Measurements from ENCODE around the gene COL26A1.
"Not testable (repeated sequence)": the region's sequence is repeated elsewhere in the genome, so short reads cannot be mapped to it uniquely, and the experiment has no call there.

The COL26A1 gene

DNA sequence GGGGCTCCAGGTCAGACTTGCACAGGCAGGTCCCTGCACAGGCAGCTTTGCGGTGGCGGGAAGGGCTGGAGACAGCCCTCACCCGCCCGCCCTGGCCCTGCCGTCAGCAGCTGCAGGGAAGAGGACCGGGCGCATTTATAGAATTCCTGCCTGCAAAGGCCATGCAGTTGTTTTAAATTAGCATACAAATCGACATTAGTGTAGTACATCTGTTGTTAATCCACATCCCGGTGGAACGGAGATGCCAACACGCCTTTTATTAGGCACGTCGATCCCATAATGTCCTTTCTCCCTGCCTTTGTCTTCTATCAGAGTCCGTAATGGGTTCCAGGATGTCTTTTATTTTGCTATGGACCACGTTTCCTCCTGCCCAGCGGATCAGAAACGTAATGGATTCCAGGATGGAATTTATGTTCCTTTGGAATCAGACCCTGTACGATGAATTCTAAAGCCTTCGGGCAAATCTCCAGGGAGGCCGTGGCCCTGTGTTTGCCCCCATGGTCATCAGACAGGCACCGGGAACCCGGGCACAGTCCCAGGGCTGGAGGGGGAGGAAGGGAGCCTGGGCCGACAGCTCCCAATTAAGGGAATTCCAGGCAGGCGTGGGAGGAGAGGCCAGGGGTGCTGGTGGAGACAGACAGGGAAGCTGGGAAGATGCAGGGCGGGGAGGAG is 123.9 kb downstream of the COL26A1 start:
- H3K4me1 Mint-ChIP-seq, result no peaks in the 10 kb centered on the region
- H3K4me3 Mint-ChIP-seq, result no peak overlapping the region
- H3K27me3 Mint-ChIP-seq, result no peaks in the 10 kb centered on the region
- H3K9me3 Mint-ChIP-seq, result no peaks in the 10 kb centered on the region
- no peak overlapping the region for H3K27ac Mint-ChIP-seq
- no peaks in the 10 kb centered on the region for H3K36me3 Mint-ChIP-seq

- no peaks in the 10 kb centered on the region for H3K4me1 Mint-ChIP-seq
- no peak overlapping the region for H3K4me3 Mint-ChIP-seq
- no peak overlapping the region for H3K27ac Mint-ChIP-seq
- H3K9me3 Mint-ChIP-seq, result no peaks in the 10 kb centered on the region
- H3K27me3 Mint-ChIP-seq, result no peaks in the 10 kb centered on the region
- H3K36me3 Mint-ChIP-seq, result no peaks in the 10 kb centered on the region
Observed at GRCh38 chr7:101487105-101487458, 124.4 kb downstream of the COL26A1 start.

DNA sequence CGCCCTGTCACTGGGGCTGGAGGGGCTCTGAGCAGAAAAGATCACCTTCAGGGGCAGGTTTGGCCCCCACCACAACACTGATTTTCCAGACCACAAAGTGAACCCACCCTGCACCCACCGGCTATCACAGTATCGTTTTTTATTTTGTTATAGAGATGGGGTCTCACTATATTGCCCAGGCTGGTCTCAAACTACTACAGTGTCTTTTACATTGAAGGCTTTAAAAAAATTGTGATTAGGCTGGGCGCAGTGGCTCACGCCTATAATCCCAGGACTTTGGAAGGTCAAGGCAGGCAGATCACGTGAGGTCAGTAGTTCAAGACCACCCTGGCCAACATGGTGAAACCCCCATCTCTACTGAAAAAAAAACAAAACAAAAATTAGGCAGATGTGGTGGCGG is 125.1 kb downstream of the COL26A1 start:
- Mint-ChIP-seq H3K9me3 (no peaks in the 10 kb centered on the region), H3K4me1 (no peaks in the 10 kb centered on the region)

GRCh38 chr7:101488826-101489572 is 126.3 kb downstream of the COL26A1 start:
- Mint-ChIP-seq H3K4me1 (no peaks in the 10 kb centered on the region), H3K9me3 (no peaks in the 10 kb centered on the region), H3K27ac (no peak overlapping the region), H3K36me3 (no peaks in the 10 kb centered on the region), H3K27me3 (no peaks in the 10 kb centered on the region), H3K4me3 (no peak overlapping the region)

More for the DNA sequence above, 125.1 kb downstream of the COL26A1 start:
- Mint-ChIP-seq H3K27ac (no peak overlapping the region), H3K36me3 (no peaks in the 10 kb centered on the region), H3K4me3 (no peak overlapping the region), H3K27me3 (no peaks in the 10 kb centered on the region)

- not testable (repeated sequence) for H3K36me3 Mint-ChIP-seq, H3K4me1 Mint-ChIP-seq, H3K27ac Mint-ChIP-seq, H3K9me3 Mint-ChIP-seq, H3K4me3 Mint-ChIP-seq, H3K27me3 Mint-ChIP-seq
Observed at GRCh38 chr7:101490439-101490838, 127.8 kb downstream of the COL26A1 start.

DNA sequence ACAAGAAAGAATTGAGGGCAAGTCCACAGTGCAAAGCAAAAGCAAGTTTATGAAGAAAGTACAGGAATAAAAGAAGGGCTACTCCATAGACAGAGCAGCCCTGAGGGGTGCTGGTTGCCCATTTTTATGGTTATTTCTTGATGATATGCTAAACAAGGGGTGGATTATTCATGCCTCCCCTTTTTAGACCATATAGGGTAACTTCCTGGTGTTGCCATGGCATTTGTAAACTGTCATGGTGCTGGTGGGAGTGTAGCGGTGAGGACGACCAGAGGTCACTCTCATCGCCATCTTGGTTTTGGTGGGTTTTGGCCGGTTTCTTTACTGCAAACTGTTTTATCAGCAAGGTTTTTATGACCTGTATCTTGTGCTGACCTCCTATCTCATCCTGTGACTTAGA is 128.8 kb downstream of the COL26A1 start:
- H3K4me1 Mint-ChIP-seq, H3K27ac Mint-ChIP-seq, H3K36me3 Mint-ChIP-seq, H3K9me3 Mint-ChIP-seq, H3K27me3 Mint-ChIP-seq, H3K4me3 Mint-ChIP-seq: not testable (repeated sequence)

DNA sequence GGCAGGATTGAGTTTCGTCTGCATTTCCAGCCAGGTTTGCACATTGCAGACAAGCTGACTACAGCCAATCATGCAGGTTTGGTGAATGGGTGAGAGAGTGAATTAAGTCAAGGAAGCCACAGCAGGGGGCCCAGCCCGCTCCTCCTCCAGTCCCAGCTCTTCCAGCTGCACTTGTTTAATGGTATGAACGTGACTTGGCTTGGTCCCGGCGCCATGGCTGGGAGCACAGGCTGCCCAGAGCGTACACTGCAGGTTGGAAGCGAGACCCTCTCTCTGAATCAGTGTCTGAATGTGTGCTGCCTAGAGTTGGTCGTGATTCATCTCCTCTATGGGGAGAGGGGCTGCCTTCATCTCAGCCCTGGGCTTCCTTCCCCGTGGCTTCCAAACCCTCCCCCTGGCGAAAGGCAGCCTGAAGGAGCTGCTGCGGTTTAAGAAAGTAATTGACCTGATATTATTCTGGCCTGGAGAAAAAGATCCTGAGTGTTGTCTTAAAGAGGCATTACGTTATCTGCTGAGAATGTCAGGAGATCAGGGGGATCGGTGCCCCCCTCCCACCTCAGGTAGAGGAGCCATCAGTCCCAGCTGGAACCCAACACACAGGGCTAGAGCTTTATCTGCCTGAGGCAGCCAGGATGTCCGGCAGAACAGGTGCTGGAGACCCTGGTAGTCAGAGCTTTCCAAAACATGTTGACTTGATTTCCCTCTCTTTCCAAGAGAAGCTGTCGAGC is 132.1 kb downstream of the COL26A1 start:
- Mint-ChIP-seq H3K4me1 (no peaks in the 10 kb centered on the region), H3K36me3 (no peaks in the 10 kb centered on the region), H3K4me3 (no peak overlapping the region), H3K27me3 (no peaks in the 10 kb centered on the region), H3K9me3 (no peaks in the 10 kb centered on the region), H3K27ac (no peak overlapping the region)

DNA sequence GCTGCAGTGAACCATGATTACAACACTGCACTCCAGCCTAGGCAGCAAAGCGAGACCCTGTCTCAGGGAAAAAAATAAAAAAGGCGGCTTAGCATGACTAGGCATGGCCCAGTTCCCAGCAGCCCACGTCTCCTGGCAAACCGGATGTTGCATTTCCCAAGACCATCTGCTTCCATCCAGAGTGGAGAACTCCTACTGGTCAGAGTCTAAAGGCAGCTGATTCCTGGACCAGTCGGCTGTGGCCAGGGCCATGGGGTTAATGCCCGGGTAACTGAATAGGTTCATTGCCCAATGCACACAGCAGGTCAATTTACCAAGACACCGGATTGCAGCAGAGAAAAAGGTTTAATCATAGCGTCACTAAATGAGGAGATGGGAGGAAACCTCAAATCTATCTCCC is 133.3 kb downstream of the COL26A1 start:
- H3K36me3 Mint-ChIP-seq, result no peaks in the 10 kb centered on the region
- no peak overlapping the region for H3K27ac Mint-ChIP-seq
- H3K9me3 Mint-ChIP-seq, result no peaks in the 10 kb centered on the region
- no peaks in the 10 kb centered on the region for H3K27me3 Mint-ChIP-seq
- no peaks in the 10 kb centered on the region for H3K4me1 Mint-ChIP-seq
- H3K4me3 Mint-ChIP-seq, result no peak overlapping the region

DNA sequence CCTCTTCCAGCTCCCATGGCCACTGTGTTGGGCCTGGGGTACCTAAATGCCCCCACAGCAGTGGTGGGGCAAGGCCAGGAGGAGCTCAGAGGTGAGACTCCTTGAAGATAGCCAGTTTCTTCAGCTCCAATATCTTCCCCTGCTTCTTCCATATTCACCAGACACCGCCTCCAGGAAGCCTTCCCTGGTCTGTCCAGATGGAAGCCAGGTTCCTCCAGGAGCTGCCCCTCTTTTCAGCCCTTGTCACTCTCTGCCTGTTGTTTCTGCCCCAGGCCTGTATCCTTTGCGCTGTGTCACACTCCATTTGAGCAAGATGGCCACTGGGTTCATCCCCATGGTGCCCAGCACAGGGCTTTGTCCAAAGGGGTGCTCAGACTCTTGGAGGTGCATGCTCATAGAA is 138.7 kb downstream of the COL26A1 start:
- no peaks in the 10 kb centered on the region for H3K36me3 Mint-ChIP-seq
- no peaks in the 10 kb centered on the region for H3K4me1 Mint-ChIP-seq
- H3K27me3 Mint-ChIP-seq, result no peaks in the 10 kb centered on the region
- no peaks in the 10 kb centered on the region for H3K9me3 Mint-ChIP-seq
- H3K4me3 Mint-ChIP-seq, result no peak overlapping the region
- H3K27ac Mint-ChIP-seq, result no peak overlapping the region

GRCh38 chr7:101502466-101503098 is 139.9 kb downstream of the COL26A1 start:
- Mint-ChIP-seq H3K9me3 (no peaks in the 10 kb centered on the region), H3K36me3 (no peaks in the 10 kb centered on the region), H3K4me1 (peaks cover 1% of the 10 kb centered on the region), H3K27ac (no peak overlapping the region), H3K27me3 (peaks cover 2% of the 10 kb centered on the region), H3K4me3 (no peak overlapping the region)

- H3K4me1 Mint-ChIP-seq, H3K4me3 Mint-ChIP-seq, H3K9me3 Mint-ChIP-seq, H3K27me3 Mint-ChIP-seq, H3K36me3 Mint-ChIP-seq, H3K27ac Mint-ChIP-seq: not testable (repeated sequence)
Observed at GRCh38 chr7:101505510-101505909, 142.8 kb downstream of the COL26A1 start.

DNA sequence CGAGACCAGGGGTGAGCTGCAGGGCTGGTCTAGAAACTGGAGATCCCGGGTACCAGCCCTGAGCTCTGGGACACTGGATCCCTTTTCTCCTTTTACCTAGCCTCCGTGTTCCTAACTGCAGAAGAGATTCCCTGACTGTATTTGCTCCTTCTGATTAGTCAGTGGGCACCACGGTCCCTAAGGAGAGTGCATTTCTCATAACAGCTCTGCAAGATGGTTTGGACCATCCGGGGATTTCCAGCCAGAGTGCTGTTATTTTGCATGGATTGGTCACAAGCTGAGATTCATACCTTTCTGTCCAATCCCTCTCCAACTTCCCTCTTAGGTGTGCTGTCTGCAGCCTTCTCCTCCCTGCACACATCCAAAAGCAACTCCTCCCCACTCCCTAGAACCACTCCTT is 143.9 kb downstream of the COL26A1 start:
- Mint-ChIP-seq H3K36me3 (no peaks in the 10 kb centered on the region), H3K9me3 (no peaks in the 10 kb centered on the region)

DNA sequence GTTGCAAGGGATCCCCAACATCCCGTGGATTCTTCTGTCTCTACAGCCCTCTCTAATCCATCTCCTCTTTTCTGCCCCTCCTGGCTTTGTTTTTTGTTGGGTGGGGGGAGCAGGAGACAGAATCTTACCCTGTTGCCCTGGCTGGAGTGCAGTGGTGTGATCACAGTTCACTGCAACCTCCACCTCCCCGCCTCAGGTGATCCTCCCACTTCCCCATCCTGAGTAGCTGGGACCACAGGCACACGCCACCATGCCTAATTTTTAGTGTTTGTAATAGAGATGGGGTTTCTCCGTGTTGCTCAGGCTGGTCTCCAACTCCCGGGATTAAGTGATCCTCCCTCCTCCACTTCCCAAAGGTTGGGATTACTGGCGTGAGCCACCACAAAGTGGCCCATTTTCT is 144.7 kb downstream of the COL26A1 start:
- H3K4me1 Mint-ChIP-seq, result peaks cover 4% of the 10 kb centered on the region
- no peak overlapping the region for H3K4me3 Mint-ChIP-seq
- H3K9me3 Mint-ChIP-seq, result no peaks in the 10 kb centered on the region
- H3K36me3 Mint-ChIP-seq, result no peaks in the 10 kb centered on the region
- peaks cover 3% of the 10 kb centered on the region for H3K27me3 Mint-ChIP-seq
- no peak overlapping the region for H3K27ac Mint-ChIP-seq

More for the DNA sequence above, 143.9 kb downstream of the COL26A1 start:
- Mint-ChIP-seq H3K4me1 (peaks cover 4% of the 10 kb centered on the region), H3K4me3 (no peak overlapping the region), H3K27me3 (peaks cover 3% of the 10 kb centered on the region), H3K27ac (no peak overlapping the region)

DNA sequence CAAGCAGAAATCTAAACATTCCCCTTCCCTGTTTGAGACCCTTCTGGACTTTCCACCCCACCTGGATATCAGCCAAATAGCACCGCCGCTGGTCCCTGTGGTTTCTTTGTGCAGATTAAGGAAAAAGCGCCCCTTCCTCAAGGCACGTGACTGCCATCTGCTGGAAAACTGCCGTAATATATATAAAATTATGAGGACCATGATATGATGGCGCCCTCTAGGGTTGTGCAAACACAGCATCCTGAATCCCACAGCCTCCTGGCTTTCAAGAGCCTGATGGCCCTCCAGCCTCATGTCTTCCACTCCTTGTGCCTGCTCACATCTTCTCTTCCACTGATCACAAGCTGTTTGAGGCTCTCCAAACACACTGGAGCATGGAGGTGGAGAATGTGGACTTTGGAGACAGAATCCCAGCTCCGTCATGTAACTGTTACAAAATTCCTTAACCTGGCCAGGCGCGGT is 145.1 kb downstream of the COL26A1 start:
- no peaks in the 10 kb centered on the region for H3K36me3 Mint-ChIP-seq
- no peaks in the 10 kb centered on the region for H3K9me3 Mint-ChIP-seq
- H3K27ac Mint-ChIP-seq, result no peak overlapping the region
- peaks cover 3% of the 10 kb centered on the region for H3K27me3 Mint-ChIP-seq
- H3K4me3 Mint-ChIP-seq, result no peak overlapping the region
- peaks cover 4% of the 10 kb centered on the region for H3K4me1 Mint-ChIP-seq

- H3K9me3 Mint-ChIP-seq, result no peaks in the 10 kb centered on the region
- H3K36me3 Mint-ChIP-seq, result no peaks in the 10 kb centered on the region
- H3K4me1 Mint-ChIP-seq, result peaks cover 4% of the 10 kb centered on the region
- H3K27me3 Mint-ChIP-seq, result peaks cover 3% of the 10 kb centered on the region
- no peak overlapping the region for H3K4me3 Mint-ChIP-seq
- no peak overlapping the region for H3K27ac Mint-ChIP-seq
Observed at GRCh38 chr7:101510297-101510696, 147.6 kb downstream of the COL26A1 start.

DNA sequence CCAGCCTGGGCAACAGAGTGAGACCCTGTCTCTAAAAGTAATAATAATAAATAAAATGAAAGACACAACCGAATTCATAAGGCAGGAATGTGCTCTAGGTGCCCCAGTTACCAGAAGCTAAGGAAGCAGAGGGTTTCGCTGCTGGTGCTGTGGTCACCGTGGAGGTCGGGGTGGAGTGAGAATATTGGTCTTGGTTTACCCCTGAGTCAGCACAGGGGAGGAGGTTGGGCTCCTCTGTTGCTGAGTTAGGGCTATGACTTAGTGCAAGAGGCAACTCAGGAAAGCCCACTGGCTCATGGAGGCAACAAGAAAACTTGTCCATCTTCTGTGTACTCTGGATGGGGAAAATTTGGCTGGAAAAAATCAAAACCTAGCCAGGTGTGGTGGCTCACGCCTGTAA is 149.3 kb downstream of the COL26A1 start:
- Mint-ChIP-seq H3K27me3 (peaks cover 3% of the 10 kb centered on the region), H3K9me3 (no peaks in the 10 kb centered on the region), H3K27ac (no peak overlapping the region), H3K36me3 (no peaks in the 10 kb centered on the region), H3K4me3 (no peak overlapping the region), H3K4me1 (peaks cover 4% of the 10 kb centered on the region)
